Liver (tissue), 9 donors: ENCODE results near the gene BRSK2. TPM values are rescaled to one million over a fixed set of nuclear protein-coding genes. Genes with fewer than 3 reads are reported as not detected.

ENCODE experiments used
- DNase-seq: peaks from one replicate; pipeline ENCODE4 v3.0.0-alpha.2; 2017; ENCODE audit warnings: low spot score
- H3K27ac ChIP-seq, 2 donors: one replicate each; pipeline ENCODE4 v1.7.0; 2013; ENCODE audit warnings: inconsistent platforms in 2 of 2, low read length in 2 of 2, control low read depth in 1 of 2, low read depth in 1 of 2, mild to moderate bottlenecking in 1 of 2
- H3K27me3 ChIP-seq, 4 donors: one replicate each; pipeline versions ENCODE4 v1.6.1 to v1.7.0; 2013; ENCODE audit warnings: low read length in 3 of 4, inconsistent platforms in 1 of 4, mild to moderate bottlenecking in 1 of 4, moderate library complexity in 1 of 4; ENCODE audit not compliant: control insufficient read depth in 4 of 4, insufficient read depth in 4 of 4
- H3K36me3 ChIP-seq, 4 donors: one replicate each; pipeline versions ENCODE4 v1.6.1 to v1.7.0; 2013; ENCODE audit warnings: low read length in 3 of 4, mild to moderate bottlenecking in 3 of 4, low read depth in 1 of 4, moderate library complexity in 1 of 4; ENCODE audit not compliant: control insufficient read depth in 4 of 4, insufficient read depth in 3 of 4
- H3K4me1 ChIP-seq, 4 donors: one replicate each; pipeline versions ENCODE4 v1.6.1 to v1.7.0; 2013; ENCODE audit warnings: low read length in 3 of 4, mild to moderate bottlenecking in 3 of 4, moderate library complexity in 1 of 4; ENCODE audit not compliant: control insufficient read depth in 4 of 4, insufficient read depth in 4 of 4
- H3K4me3 ChIP-seq, 3 donors: one replicate each; pipeline versions ENCODE4 v1.6.1 to v1.7.0; 2013; ENCODE audit warnings: low read length in 3 of 3, control low read depth in 1 of 3, low read depth in 1 of 3, mild to moderate bottlenecking in 1 of 3
- H3K9ac ChIP-seq, 2 donors: one replicate each; pipeline ENCODE4 v1.7.0; 2013; ENCODE audit warnings: low read length in 2 of 2, mild to moderate bottlenecking in 2 of 2, moderate library complexity in 2 of 2, control low read depth in 1 of 2, low read depth in 1 of 2
- H3K9me3 ChIP-seq, 4 donors: one replicate each; pipeline versions ENCODE4 v1.6.1 to v1.7.0; 2013; ENCODE audit warnings: low read length in 3 of 4; ENCODE audit not compliant: control insufficient read depth in 4 of 4
- EGR1 ChIP-seq, 2 donors: IDR thresholded peaks; 2 replicates each; pipeline ENCODE4 v1.6.1; 2016 to 2018; ENCODE audit warnings: antibody characterized with exemption in 2 of 2, low read depth in 2 of 2
- FOXA1 ChIP-seq: IDR thresholded peaks from 2 replicates; pipeline ENCODE4 v1.6.1; 2016; ENCODE audit warnings: antibody characterized with exemption
- FOXA2 ChIP-seq: IDR thresholded peaks from 2 replicates; pipeline ENCODE4 v1.6.1; 2016; ENCODE audit warnings: antibody characterized with exemption
- GABPA ChIP-seq, 2 donors: IDR thresholded peaks in 1 of 2; conservative IDR thresholded peaks in 1 of 2; 2 replicates each; pipeline ENCODE4 v1.6.1; 2016; ENCODE audit warnings: antibody characterized with exemption in 2 of 2, mild to moderate bottlenecking in 1 of 2, moderate library complexity in 1 of 2
- HNF4A ChIP-seq, 2 donors: conservative IDR thresholded peaks; 2 replicates each; pipeline ENCODE4 v1.6.1; 2016; ENCODE audit warnings: antibody characterized with exemption in 2 of 2, mild to moderate bottlenecking in 2 of 2
- HNF4G ChIP-seq: IDR thresholded peaks from 2 replicates; pipeline ENCODE4 v1.6.1; 2016; ENCODE audit warnings: antibody characterized with exemption
- RAD21 ChIP-seq, 2 donors: IDR thresholded peaks; 2 replicates each; pipeline ENCODE4 v1.6.1; 2016; ENCODE audit warnings: antibody characterized with exemption in 2 of 2, mild to moderate bottlenecking in 2 of 2
- RXRA ChIP-seq, 2 donors: IDR thresholded peaks; 2 replicates each; pipeline ENCODE4 v1.6.1; 2017 to 2018; ENCODE audit warnings: antibody characterized with exemption in 2 of 2, mild to moderate bottlenecking in 1 of 2
- SP1 ChIP-seq: IDR thresholded peaks from 2 replicates; pipeline ENCODE4 v1.6.1; 2018; ENCODE audit warnings: antibody characterized with exemption, mild to moderate bottlenecking
- TAF1 ChIP-seq: conservative IDR thresholded peaks from 2 replicates; pipeline ENCODE4 v1.6.1; 2016; ENCODE audit warnings: antibody characterized with exemption, mild to moderate bottlenecking
- WGBS: extraction: QIAGEN DNeasy Blood & Tissue Kit; methylation state at CpG from one replicate; pipeline ENCODE4 v1.1.7; 2013; 5-methylcytosine and 5-hydroxymethylcytosine counted together
- polyA plus RNA-seq, 2 donors: library from polyadenylated mRNA; stranded (reverse) in 1 of 2; unstranded in 1 of 2; fragments of 200-250 nt in 1 of 2; fragments of >200 nt in 1 of 2; fragmentation: Nextera tagmentation in 1 of 2; extraction: Ambion mirVana in 1 of 2; gene quantifications; one replicate each; pipeline versions ENCODE4 v1.2.1 to v1.2.3, GENCODE V29; 2013 to 2015
- total RNA-seq, 2 donors: library from RNA; depleted of rRNA; stranded (reverse); fragments of >200 nt; gene quantifications; one replicate each; pipeline ENCODE4 v1.2.3, GENCODE V29; 2014
- TF ChIP-seq, protein P1 (sequence below): IDR thresholded peaks from 2 replicates; pipeline ENCODE4 v1.6.1; 2016; ENCODE audit warnings: antibody characterized with exemption, mild to moderate bottlenecking
- TF ChIP-seq, protein P2 (sequence below): IDR thresholded peaks from 2 replicates; pipeline ENCODE4 v1.6.1; 2016; ENCODE audit warnings: antibody characterized with exemption
- TF ChIP-seq, protein P3 (sequence below): fragments of 150-350 bp; IDR thresholded peaks from 2 replicates; pipeline ENCODE4 v1.5.1; 2017; ENCODE audit warnings: improper control_type of control experiment, low read depth, low read length; ENCODE audit not compliant: missing input control
- TF ChIP-seq, protein P4 (sequence below): IDR thresholded peaks from 2 replicates; pipeline ENCODE4 v1.6.1; 2016; ENCODE audit warnings: antibody characterized with exemption
- TF ChIP-seq, protein P5 (sequence below): IDR thresholded peaks from 2 replicates; pipeline ENCODE4 v1.6.1; 2016; ENCODE audit warnings: antibody characterized with exemption
- donor health status: healthy.
- donor health status: healthy.
- donor health status: healthy.
- donor health status: healthy.
- donor health status: healthy.

The BRSK2 gene
- total and polyA plus RNA-seq, 4 donors: 0.05 to 0.17 TPM; not detected in 2

DNA sequence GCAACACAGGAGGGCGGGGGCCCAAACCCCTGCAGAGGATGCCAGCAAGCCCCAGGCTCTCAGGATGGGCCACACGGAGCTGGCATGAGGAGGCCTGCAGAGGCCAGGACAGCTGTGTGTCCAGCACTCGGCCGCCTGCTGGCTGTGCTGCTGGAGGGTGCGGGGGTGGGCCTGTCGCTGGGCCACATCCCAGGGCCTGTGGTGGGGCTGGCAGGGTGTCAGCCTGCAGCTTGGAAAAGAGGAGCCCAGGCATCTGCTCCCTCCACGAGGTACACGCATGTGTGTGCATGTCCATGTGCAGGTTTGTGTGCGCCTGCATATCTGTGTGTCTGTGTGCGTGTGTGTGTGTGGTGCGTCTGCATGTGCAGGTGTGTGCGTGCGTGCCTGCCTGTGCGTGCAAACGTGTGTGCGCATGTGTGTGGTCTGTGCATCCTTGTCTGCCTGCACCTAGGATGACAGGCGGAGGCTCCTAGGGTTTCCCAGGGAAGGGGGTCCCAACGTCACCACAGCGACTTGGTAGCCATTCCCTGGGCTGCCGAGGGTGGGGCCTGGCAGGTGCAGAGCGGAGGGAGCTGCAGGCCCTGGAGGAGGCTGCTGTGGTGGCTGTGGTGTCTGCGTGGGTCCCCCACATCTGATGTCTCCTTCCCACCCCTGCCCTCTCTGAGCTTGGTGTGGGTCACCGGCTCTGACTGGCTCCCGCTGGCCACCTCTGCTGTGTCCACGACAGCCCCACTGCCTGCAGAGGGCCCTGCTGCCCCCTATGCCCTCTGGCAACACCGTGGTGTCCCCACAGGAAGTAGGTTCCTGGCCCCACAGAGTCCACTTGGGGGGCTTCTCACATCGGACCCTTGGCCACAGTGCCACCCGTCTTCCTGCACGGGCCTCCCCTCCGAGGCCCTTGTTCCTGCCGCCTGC is 17.1 kb downstream of the BRSK2 start:
- Histone ChIP-seq H3K27me3 (no peaks in the 10 kb centered on the region), H3K4me3 (no peak overlapping the region), H3K9ac (no peak overlapping the region), H3K4me1 (no peaks in the 10 kb centered on the region), H3K36me3 (no peaks in the 10 kb centered on the region), H3K9me3 (no peaks in the 10 kb centered on the region), H3K27ac (no peak overlapping the region)
- TF ChIP-seq, protein P1, sequence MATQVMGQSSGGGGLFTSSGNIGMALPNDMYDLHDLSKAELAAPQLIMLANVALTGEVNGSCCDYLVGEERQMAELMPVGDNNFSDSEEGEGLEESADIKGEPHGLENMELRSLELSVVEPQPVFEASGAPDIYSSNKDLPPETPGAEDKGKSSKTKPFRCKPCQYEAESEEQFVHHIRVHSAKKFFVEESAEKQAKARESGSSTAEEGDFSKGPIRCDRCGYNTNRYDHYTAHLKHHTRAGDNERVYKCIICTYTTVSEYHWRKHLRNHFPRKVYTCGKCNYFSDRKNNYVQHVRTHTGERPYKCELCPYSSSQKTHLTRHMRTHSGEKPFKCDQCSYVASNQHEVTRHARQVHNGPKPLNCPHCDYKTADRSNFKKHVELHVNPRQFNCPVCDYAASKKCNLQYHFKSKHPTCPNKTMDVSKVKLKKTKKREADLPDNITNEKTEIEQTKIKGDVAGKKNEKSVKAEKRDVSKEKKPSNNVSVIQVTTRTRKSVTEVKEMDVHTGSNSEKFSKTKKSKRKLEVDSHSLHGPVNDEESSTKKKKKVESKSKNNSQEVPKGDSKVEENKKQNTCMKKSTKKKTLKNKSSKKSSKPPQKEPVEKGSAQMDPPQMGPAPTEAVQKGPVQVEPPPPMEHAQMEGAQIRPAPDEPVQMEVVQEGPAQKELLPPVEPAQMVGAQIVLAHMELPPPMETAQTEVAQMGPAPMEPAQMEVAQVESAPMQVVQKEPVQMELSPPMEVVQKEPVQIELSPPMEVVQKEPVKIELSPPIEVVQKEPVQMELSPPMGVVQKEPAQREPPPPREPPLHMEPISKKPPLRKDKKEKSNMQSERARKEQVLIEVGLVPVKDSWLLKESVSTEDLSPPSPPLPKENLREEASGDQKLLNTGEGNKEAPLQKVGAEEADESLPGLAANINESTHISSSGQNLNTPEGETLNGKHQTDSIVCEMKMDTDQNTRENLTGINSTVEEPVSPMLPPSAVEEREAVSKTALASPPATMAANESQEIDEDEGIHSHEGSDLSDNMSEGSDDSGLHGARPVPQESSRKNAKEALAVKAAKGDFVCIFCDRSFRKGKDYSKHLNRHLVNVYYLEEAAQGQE: no peak
- TF ChIP-seq FOXA1 (no peak), RXRA (IDR thresholded peaks at IDR 0.05) (no peak), EGR1 (IDR thresholded peaks at IDR 0.05; ENCODE audit: low read depth in 2 of 2) (no peak), GABPA (IDR thresholded peaks at IDR 0.05 in 1 of 2, conservative IDR thresholded peaks at IDR 0.05 in 1 of 2) (no peak)
- TF ChIP-seq, protein P2, sequence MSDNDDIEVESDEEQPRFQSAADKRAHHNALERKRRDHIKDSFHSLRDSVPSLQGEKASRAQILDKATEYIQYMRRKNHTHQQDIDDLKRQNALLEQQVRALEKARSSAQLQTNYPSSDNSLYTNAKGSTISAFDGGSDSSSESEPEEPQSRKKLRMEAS: no peak
- TF ChIP-seq, protein P3, sequence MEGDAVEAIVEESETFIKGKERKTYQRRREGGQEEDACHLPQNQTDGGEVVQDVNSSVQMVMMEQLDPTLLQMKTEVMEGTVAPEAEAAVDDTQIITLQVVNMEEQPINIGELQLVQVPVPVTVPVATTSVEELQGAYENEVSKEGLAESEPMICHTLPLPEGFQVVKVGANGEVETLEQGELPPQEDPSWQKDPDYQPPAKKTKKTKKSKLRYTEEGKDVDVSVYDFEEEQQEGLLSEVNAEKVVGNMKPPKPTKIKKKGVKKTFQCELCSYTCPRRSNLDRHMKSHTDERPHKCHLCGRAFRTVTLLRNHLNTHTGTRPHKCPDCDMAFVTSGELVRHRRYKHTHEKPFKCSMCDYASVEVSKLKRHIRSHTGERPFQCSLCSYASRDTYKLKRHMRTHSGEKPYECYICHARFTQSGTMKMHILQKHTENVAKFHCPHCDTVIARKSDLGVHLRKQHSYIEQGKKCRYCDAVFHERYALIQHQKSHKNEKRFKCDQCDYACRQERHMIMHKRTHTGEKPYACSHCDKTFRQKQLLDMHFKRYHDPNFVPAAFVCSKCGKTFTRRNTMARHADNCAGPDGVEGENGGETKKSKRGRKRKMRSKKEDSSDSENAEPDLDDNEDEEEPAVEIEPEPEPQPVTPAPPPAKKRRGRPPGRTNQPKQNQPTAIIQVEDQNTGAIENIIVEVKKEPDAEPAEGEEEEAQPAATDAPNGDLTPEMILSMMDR: no peak
- no peak for DNase-seq
- WGBS: 80% methylated on average over 31 of the region's 31 CpGs

DNA sequence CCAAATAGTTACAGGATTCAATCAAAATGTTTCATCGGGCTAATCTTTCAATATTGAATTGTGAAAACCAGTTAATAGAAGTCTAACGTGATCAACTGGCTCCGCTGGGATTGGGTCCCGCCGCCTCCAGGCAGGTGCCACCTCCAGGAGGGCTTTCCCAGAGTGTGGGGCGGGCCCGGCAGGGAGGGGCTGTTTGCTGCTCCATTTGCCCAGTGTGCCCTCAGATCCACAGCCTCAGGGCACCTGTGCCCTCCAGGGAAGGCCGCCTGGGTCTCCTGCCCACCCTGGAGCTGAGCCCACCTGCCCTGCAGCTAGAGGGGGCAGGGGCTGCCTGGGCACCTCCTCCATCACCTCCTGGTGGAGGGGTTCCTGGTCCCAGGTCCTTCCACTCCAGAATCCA is 17.9 kb downstream of the BRSK2 start:
- Histone ChIP-seq H3K4me3 (no peak overlapping the region), H3K27me3 (no peaks in the 10 kb centered on the region), H3K27ac (no peak overlapping the region), H3K9ac (no peak overlapping the region), H3K4me1 (no peaks in the 10 kb centered on the region), H3K9me3 (no peaks in the 10 kb centered on the region), H3K36me3 (no peaks in the 10 kb centered on the region)
- 76% methylated on average over 8 of the region's 8 CpGs for WGBS
- DNase-seq: no peak
- TF ChIP-seq SP1 (no peak), HNF4A (conservative IDR thresholded peaks at IDR 0.05) (no peak), EGR1 (IDR thresholded peaks at IDR 0.05; ENCODE audit: low read depth in 2 of 2) (no peak), TAF1 (no peak), HNF4G (no peak), GABPA (IDR thresholded peaks at IDR 0.05 in 1 of 2, conservative IDR thresholded peaks at IDR 0.05 in 1 of 2) (no peak), RXRA (IDR thresholded peaks at IDR 0.05) (no peak), FOXA2 (no peak), RAD21 (IDR thresholded peaks at IDR 0.05) (no peak)
- TF ChIP-seq, protein P4, sequence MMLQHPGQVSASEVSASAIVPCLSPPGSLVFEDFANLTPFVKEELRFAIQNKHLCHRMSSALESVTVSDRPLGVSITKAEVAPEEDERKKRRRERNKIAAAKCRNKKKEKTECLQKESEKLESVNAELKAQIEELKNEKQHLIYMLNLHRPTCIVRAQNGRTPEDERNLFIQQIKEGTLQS: no peak
- TF ChIP-seq, protein P5, sequence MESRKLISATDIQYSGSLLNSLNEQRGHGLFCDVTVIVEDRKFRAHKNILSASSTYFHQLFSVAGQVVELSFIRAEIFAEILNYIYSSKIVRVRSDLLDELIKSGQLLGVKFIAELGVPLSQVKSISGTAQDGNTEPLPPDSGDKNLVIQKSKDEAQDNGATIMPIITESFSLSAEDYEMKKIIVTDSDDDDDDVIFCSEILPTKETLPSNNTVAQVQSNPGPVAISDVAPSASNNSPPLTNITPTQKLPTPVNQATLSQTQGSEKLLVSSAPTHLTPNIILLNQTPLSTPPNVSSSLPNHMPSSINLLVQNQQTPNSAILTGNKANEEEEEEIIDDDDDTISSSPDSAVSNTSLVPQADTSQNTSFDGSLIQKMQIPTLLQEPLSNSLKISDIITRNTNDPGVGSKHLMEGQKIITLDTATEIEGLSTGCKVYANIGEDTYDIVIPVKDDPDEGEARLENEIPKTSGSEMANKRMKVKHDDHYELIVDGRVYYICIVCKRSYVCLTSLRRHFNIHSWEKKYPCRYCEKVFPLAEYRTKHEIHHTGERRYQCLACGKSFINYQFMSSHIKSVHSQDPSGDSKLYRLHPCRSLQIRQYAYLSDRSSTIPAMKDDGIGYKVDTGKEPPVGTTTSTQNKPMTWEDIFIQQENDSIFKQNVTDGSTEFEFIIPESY: no peak
- TF ChIP-seq, protein P2: no peak
- TF ChIP-seq, protein P3: no peak
- TF ChIP-seq, protein P1: no peak
